T-helper 22 cell (primary cell): ENCODE measurements around the gene SERTAD1.
"Not testable (repeated sequence)": the region's sequence is repeated elsewhere in the genome, so short reads cannot be mapped to it uniquely, and the experiment has no call there.

Source experiments
- DNase-seq: peaks from one replicate; pipeline ENCODE4 v3.0.0-alpha.2; 2020; ENCODE audit warnings: low read depth

Gene SERTAD1, protein sequence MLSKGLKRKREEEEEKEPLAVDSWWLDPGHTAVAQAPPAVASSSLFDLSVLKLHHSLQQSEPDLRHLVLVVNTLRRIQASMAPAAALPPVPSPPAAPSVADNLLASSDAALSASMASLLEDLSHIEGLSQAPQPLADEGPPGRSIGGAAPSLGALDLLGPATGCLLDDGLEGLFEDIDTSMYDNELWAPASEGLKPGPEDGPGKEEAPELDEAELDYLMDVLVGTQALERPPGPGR

DNA sequence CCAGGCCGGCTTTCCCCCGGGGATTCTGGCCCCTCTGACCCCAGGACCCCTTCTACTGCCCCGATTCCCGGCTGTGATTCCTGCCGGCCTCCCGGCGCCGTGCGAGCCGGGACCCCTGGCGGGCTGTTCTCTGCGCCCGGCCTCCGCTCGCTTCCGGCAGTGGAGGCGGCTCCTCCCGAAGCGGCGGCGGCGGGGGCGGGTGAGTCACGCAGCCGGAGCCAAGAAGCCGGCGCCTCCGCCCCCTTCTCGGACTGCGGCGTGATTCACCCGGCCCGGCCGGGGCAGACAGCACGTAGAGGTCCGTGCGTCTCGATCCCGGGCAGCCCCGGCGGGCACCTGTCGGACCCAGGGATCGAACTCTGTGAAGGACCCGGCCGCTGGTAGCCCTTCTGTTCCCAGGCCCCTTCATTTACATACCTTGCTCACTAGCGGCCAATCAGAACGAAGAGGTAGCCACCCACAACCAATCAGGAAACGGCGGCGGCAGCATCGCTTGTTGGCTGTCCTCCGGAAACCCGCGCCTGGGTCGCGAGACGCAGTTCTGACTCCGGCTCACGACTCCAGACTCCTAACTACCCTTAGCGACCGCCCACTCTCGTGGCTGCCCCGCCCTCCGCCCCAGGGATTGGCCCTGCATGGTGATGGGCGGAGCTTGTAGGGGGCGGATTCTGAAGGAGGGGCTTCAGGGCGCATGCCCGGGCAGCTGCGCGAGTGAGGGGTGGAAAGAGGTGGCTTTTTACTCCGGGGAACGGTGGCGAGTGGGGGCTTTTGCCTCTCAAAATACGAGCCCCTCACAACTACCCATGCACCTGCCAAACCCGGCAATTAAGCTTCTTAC is at the start of gene SERTAD1:
Gene SERTAD1, minus strand, starts transcription at position 543 of the 838 bp plus-strand sequence. CDS start 2,446 bp downstream, outside the sequence.
- DNase-seq: peak; percentile 100

DNA sequence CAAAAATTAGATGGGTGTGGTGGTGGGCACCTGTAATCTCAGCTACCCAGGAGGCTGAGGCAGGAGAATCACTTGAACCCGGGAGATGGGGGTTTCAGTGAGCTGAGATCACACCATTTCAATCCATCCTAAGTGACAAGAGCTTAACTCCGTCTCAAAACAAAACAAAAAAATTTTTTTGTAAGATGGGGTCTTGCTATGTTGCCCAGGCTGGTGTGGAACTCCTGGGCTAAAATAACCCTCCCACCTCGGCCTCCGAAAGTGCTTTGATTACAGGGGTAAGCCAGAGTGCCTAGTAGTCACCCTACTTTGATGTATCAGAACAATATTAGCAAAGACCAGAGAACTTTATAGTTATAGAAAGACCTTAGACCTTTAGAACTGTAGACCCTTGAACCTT is 48.9 kb upstream of the SERTAD1 start:
- no peak for DNase-seq

DNA sequence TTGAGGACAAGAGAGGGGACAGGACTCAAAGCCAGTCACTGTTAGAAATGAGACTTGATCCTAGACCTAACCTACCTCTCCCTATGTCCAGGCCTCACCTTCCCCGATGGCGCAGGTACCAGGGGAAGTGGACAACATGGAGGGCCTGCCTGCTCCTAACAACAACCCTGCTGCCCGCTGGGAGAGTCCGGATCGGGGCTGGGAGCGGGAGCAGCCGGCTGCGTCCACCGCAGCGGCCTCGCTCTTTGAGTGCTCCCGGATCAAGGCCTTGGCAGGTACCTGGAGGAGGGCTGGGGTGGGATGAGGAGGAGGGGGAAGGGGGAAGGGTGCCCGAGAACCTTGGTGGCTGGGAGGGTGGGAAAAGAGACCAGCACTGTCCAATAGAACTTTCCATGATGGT is 46.7 kb upstream of the SERTAD1 start:
- DNase-seq: no peak

DNA sequence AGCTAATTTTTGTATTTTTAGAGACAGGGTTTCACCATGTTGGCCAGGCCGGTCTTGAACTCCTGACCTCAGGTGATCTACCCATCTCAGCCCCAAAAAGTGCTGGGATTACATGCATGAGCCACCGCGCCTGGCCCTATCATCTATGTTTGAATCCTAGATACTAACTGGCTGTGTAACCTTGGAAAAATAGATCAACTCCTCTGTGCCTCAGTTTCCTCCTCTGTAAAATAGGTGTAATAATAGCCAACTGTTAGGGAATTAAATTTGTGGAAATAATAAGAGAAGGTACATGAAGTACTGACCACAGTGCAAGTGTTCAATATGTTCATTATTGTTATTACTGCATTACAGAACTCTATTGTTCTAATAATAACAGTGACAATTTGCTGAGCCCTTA is 45.3 kb upstream of the SERTAD1 start:
- no peak for DNase-seq

DNA sequence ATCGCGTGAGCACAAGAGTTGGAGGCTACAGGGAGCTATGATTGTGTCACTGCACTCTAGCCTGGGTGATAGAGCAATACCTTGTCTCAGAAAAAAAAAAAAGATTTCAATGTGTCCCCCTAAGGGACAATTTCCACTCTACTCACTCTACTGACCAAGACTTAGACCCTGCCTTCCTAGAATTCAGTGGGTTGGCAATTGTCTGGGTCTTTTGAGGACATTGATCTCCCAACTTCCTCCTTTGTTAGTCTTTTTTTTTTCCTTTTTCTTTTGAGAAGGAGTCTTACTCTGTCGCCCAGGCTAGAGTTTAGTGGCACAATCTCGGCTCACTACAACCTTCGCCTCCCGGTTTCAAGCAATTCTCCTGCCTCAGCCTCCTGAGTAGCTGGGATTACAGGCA is 43.2 kb upstream of the SERTAD1 start:
- DNase-seq: no peak

DNA sequence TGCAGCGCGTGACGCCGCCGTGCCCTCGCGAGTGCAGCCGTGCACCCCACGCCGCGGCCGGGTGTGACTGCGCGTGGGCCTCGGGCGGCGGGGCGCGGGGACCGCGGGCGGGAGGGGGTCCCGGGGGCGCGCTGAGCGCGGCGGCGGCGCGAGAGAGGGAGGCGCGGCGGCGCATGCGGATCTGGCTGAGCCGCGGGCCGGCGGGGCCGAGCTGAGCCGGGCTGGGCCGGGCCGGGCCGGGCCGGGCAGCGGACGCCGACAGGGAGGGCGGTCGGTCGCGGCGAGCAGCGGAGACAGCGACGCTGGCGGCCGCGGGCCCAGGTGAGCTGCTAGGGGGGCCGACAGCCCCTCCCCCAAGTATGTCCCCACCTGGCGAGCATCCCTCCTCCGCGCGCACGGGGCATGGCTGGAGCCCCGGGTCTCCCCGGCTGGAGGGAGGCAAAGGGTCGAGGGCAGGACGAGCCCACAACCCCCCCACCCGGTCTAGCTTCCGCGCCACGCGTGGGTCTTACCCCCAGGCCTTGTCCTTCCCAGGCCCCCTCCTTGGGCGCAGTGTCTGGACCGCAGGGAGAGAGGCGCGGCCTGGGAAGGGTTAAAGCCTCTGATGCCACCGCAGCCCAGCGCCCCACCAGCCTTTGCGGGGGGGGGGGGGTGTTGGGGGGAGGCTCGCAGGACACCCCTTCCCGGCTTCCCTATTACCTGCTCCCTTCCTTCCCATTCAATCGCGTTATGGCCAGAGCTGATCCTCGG is 41.4 kb upstream of the SERTAD1 start, which contains the start of gene SPTBN4:
Gene SPTBN4, plus strand, starts transcription at position 17 of the 750 bp plus-strand sequence. CDS start 5,621 bp downstream, outside the sequence.
- no peak for DNase-seq

DNA sequence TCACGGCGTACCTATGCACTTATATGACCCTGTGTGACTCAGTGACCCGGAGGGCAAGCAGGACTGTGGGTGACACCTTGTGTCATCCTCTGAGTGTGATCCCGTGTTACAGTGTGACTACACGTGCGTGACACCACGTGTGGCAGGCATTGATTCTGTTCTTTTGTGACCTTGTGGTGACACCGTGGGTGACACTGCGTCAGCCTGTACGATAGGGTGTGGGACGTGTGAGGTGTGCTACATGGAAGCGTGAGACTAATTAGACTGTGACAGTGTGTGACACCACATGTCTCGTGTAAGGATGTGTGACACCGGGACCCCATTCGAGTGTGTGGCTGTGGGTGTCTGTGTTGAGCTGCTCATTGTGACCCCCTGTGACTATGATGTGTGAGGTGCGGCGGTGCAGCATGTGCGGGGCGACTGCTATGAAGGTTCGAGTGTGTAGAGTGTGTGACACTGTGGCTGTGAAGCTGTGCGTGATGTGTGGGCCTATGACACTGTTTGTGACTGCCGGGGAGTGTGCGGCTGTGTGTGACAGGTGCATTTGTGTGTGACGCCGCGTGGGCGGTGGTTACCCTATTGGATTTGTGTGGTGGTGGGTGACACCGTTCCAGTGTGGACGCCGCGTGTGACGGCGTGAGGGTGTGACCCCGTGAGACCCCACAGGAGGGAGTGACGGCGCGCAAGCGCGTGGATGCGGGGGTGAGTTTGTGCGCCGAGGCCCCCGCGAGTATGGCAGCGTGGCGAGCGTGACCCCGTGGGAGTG is 40.6 kb upstream of the SERTAD1 start:
- peak; percentile 76 for DNase-seq

DNA sequence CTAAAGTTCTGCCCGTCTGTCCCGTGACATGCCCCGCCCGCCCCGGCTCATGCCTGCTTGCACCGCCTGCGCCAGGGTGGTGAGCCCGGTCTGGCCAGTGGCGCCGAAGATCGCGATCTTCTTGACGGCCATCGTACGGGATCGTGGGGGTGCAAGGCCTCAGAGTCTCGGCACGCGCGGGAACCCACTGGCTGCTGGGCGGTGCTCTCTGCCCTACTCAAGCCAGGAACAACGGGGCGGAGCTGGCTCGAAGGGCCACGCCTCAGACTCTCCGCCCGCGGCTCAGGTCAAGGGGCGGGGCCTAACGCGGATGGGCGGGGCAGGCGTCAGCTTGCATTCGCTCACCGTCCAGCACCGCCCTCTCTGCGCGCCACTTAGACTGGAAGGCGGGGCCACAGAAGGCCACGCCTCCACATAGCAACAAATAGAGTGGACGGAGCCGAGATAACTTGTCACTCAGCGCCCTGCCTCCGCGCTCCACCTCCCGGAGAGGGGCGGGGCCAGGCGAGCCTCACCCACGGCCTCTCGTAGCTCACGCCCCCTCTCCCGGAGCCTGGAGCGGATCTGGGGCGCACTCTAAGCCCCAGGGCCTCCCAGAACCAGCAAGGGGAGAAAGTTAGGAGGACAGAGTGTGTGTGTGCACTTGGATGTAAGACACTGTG is 39.9 kb upstream of the SERTAD1 start, which contains the start of gene BLVRB:
Gene BLVRB, minus strand, starts transcription at position 189 of the 662 bp plus-strand sequence. Its CDS starts 57 bp downstream, at position 132.
- DNase-seq: peak; percentile 97

DNA sequence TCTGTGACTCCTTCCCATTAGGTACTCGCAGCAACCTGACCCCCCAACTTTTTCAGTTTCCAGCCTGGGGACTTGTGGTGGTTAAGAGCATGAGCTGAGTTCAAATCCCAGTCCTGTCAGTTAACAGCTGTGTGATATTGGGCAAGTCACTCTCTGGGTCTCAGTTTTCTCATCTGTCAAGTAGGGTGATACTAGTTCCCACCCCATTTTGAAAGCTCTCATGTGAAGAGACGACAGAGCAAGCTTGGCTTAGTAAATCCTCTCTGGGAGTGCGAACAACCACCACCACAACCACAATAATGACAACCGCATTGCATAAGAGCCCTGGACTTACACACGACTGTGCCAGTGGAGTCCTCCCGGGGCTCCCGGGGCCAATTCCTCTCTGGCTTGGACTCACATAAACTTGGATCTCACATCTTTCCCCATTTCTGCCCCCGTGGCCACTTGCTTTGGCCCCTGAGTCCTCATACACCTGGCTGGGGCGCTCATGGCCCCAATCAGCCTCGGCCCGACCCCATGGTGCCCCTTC is 39.3 kb upstream of the SERTAD1 start:
- no peak for DNase-seq

DNA sequence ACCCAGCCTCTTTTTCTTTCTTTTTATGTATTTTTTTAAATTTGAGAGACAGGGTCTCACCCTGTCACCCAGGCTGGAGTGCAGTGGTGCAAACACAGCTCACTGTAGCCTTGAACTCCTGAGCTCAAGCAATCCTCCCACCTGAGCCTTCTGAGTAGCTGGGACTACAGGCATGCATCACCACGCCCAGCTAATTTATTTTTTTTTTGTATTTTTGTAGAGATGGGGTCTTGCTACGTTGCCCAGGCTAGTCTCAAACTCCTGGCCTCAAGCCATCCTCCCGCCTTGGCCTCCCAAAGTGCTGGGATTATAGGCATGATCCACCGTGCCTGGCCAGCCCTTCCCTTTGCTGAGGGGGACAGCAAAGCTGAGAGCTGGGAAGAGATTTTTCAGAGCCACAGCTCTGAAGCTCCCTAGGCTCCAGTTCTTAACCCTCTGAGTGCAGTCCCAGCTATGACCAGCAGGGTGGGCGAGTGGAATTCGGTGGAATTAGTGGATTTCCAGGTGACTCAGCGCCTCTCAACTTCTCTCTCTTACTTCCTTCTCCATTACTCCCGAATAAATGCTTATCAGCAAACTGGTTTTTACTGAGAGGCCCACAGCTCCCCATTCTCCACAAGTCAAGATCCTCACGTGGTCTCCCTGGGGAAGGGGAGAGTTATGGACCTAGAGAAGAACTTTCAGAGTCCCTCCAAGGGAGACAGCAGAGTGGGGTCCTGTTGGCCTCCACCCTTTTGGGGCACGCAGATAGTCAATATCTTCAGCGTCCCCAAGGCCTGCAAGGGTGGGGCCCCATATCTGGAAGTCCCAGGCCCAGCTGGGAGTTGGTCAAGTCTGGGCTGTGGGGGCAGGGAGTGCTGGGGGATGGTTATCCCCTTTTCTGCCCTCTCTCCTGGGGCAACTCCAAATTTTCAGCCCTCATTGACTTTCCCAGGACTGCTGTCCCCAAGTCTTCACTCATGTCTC is 38.5 kb upstream of the SERTAD1 start:
- peak; percentile 33 for DNase-seq

DNA sequence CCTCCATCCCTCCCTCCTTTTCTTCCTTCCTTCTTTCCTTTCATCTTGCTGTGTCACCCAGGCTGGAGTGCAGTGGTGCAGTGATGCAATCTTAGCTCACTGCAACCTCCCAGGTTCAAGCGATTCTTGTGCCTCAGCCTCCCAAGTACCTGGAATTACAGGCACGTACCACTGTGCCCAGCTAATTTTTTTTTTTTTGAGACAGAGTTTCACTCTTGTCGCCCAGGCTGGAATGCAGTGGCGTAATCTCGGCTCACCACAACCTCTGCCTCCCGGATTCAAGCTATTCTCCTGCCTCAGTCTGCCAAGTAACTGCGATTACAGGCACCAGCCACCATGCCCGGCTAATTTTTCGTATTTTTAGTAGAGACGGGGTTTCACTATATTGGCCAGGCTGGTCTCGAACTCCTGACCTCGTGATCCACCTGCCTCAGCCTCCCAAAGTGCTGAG is 37.8 kb upstream of the SERTAD1 start:
- DNase-seq: not testable (repeated sequence)

DNA sequence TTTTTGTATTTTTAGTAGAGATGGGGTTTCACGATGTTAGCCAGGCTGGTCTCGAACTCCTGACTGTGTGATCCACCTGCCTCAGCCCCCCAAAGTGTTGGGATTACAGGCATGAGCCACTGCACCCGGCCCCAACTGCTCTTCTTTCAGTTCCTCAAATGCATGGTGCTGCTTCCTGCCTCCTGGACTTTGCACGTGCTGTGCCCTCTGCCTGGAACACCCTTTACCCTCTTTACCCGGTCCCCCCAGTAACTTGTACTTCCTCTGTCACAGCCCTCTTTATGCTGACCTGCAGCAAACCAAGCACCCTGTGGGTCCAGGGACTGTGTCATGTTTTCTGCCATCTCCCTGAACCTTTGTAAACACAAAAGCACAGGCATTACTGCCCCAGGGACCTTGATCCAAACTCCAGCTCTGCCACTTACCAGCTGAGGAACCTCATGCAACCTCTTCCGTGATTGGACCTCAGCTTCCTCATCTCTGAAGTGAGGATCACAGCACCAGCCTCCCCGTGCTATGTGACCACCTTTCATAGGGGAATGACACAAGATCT is 36.0 kb upstream of the SERTAD1 start:
- DNase-seq: no peak

DNA sequence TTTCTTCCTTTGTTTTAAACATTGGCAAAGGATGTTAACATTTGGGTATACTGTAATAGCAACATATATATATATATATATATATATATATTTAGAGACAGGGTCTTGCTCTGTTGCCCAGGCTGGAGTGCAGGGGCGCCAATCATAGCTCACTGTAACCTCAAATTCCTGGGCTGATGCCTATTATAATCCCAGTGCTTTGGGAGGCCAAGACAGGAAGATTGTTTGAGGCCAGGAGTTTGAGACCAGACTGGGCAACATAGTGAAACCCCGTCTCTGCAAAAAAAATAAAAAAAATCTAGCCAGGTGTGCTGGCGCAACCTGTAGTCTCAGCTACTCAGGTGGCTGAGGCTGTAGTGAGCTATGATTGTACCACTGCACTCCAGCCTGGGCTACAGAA is 34.4 kb upstream of the SERTAD1 start:
- DNase-seq: no peak

DNA sequence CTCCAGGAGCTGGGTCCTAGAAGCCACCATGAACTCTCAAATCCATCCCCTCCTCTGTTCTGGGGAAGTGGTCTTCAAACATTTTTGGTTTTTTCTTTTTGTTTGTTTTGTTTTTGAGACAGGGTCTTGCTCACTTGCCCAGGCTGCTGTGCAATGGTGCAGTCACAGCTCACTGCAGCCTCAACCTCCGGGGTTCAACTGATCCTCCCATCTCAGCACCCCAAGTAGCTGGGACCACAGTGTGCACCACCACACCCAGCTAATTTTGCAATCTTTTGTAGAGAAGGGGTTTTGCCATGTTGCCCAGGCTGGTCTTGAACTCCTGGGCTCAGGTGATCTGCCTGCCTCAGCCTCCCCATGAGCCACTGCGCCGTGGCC is 32.8 kb upstream of the SERTAD1 start:
- no peak for DNase-seq

DNA sequence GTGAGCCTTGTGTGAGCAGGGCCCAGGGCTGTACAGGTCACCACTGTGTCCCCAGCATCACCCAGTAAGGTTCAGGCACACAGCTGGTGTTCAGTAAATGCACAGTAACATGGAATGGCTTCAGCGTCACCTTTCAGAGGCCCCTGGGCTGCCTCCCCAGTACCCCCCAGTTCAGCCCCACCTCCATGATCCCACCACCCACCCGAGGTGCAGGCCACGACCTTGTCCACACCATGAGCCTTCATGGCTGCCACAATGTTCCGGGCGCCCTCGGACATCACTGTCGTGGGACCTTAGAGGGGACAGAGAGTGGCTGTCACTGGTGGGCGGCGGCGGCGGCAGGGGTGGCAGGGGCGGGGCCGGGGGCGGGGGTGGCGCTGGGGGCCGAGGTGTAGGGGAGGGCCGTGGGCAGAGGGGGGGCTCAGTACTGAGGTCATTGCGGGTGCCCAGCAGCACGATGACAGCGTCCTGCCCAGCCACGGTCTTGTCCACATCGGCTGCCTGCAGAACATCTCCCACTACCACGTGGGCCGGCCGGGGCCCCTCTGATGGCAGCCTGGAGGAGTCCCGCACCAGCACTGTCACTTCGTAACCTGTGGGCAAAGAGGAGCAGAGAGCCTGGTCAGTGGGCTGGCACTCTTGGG is 32.3 kb upstream of the SERTAD1 start:
- no peak for DNase-seq

DNA sequence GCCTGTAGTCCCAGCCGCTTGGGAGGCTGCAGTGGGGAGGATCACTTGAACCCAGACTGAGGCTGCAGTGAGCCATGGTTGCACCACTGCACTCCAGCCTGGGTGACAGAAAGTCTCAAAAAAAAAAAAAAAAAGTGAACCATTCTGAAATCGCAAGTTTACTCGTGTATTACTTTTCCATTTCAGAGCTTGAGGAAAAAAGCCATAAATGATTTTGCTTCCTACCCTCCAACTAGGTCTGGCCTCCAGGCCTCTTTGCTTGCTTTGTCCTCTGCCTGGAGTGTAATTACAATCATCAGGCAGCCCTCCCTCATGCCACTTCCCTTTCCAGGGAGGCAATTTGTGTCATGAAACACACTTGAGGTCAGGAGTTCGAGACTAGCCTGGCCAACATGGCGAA is 31.3 kb upstream of the SERTAD1 start:
- no peak for DNase-seq

DNA sequence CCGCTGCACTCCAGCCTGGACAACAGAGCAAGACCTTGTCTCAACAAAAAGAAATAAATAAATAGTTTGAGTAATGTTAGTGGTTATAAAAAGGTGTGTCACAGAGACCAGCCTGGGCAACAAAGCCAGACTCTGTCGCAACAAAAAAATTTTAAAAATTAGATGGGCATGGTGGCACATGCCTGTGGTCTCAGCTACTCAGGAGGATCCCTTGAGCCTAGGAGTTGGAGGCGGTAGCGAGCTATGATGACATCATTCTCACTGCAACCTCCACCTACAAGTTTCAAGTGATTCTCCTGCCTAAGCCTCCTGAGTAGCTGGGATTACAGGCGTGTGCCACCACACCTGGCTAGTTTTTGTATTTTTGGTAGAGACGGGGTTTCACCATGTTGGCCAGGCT is 28.2 kb upstream of the SERTAD1 start:
- DNase-seq: not testable (repeated sequence)

DNA sequence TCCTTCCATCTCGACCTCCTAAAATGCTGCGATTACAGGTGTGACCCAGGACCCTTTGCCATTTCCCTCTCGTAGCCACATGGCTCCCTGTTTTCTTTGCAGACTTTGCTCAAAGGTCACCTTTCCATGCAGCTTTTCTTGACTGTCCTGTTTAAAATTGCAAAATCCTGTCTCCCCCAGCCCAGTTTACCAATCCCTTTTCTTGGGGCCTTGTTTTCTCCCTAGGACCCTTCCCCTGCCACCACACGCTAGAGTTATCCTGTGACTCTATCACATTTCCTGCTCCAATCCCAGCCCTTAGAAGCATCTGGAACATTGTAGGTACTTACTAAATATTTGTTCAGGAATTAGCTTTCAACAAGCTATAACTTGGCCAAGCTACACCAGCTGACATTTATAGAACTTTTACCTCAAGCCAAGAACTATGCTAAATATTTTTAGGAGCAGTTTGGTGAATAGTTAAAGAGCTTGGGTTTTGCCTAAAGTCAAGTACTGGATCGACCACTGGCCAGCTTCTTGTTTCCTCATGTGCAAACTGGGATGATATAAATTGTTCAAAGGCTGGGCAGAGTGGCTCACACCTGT is 27.5 kb upstream of the SERTAD1 start:
- no peak for DNase-seq
